ENCODE results near the gene GFM1. TPM values are rescaled to one million over a fixed set of nuclear protein-coding genes. Genes with fewer than 3 reads are reported as not detected.

The GFM1 gene
- total and polyA plus RNA-seq, 4 donors: 12.4 to 42.3 (median 26.6) TPM

DNA sequence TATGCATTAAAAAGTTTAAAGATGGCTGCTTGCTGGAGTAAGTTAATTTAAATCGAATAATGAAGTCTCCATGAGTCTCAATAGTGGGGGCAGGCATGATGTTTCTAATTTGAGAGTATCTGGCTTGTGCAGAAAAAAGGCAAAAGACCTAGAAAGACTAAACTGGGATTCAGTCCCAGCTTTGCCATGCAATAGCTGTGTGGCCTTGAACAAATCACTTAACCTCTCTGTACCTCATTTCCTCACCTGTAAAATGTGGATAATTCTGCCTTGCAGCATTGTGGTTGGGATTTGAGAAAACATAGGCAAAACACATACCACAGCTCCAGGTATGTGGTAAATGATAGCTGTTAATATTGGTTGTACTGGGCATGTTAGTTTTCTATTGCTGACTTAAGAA, 19.5 kb downstream of the GFM1 start:
- Histone ChIP-seq H3K4me1 (ENCODE audit: control insufficient read depth in 1 of 2, insufficient read depth in 2 of 2, low read length in 2 of 2) (no peaks in the 10 kb centered on the region), H3K4me3 (ENCODE audit: low read length in 2 of 2) (no peak overlapping the region), H3K27me3 (ENCODE audit: control insufficient read depth in 1 of 2, insufficient read depth in 2 of 2, low read length in 1 of 2) (no peaks in the 10 kb centered on the region), H3K9me3 (ENCODE audit: control insufficient read depth, low read length) (no peaks in the 10 kb centered on the region), H3K27ac (ENCODE audit: low read depth in 1 of 2, low read length in 2 of 2) (no peak overlapping the region), H3K36me3 (ENCODE audit: control insufficient read depth in 1 of 2, insufficient read depth in 2 of 2, low read length in 1 of 2) (peaks cover 5 to 6% of the 10 kb centered on the region in 2 donors)
- intact Hi-C loops (cut with DNase I): loop anchor here in 1 of 2 donors (5.0 kb wide), 1 partner anchor 128 kb away; no protein-coding TSS in a partner anchor
- 93 to 100% methylated on average over 1 of the region's 1 CpG for WGBS, 2 donors
- DNase-seq (no peak), ATAC-seq (ENCODE audit: low FRiP score) (no peak)

DNA sequence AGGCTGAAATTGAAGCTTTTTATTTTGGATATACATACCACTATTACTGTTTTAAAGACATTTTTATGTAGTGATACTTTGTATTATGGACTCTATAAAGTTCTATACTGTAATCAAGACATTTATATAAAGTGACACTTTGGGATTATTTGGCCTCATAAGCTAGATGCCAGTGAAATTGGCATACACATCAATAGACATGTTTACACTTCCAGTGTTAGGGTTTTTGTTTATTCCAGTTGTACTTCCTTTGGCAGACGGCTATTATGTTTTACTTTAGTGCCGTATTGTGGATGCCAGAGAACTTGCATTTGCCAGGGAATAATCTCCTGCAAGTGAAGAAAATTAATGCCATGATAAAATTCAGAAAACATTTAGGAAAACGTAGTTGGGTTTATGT, 22.1 kb downstream of the GFM1 start:
- intact Hi-C loops (cut with DNase I): no loop called here
- no peak for ATAC-seq (ENCODE audit: low FRiP score)
- Histone ChIP-seq H3K4me1 (ENCODE audit: control insufficient read depth in 1 of 2, insufficient read depth in 2 of 2, low read length in 2 of 2) (no peaks in the 10 kb centered on the region), H3K27ac (ENCODE audit: low read depth in 1 of 2, low read length in 2 of 2) (no peak overlapping the region), H3K36me3 (ENCODE audit: control insufficient read depth in 1 of 2, insufficient read depth in 2 of 2, low read length in 1 of 2) (peaks cover 4 to 5% of the 10 kb centered on the region in 2 donors), H3K4me3 (ENCODE audit: low read length in 2 of 2) (no peak overlapping the region), H3K27me3 (ENCODE audit: control insufficient read depth in 1 of 2, insufficient read depth in 2 of 2, low read length in 1 of 2) (no peaks in the 10 kb centered on the region), H3K9me3 (ENCODE audit: control insufficient read depth, low read length) (no peaks in the 10 kb centered on the region)
- DNase-seq: no peak
- 73 to 82% methylated on average over 3 of the region's 3 CpGs for WGBS, 2 donors

DNA sequence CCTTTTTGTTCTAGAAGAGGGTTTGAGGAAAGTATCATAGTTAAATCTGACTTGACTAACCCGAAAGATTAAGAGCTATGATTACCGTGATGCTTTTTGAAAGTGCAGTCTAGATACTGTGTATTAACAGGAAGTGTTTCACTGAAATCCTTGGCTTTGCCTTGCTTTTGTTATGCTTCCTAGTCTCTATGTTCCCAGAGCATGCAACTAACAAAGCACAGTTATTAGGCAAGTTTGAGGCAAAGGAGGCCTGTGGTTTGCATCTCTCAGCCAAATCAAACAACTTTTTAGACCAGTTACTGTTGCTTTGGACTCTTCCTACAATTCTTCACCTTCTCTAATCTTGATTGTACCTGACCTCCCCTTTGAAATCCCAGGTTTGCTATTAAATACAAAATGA, 24.2 kb downstream of the GFM1 start:
- H3K9me3 ChIP-seq (ENCODE audit: control insufficient read depth, low read length): no peaks in the 10 kb centered on the region
- H3K27me3 ChIP-seq (ENCODE audit: control insufficient read depth in 1 of 2, insufficient read depth in 2 of 2, low read length in 1 of 2): no peaks in the 10 kb centered on the region
- H3K27ac ChIP-seq (ENCODE audit: low read depth in 1 of 2, low read length in 2 of 2): no peak overlapping the region
- peaks cover 4 to 5% of the 10 kb centered on the region in 2 donors for H3K36me3 ChIP-seq (ENCODE audit: control insufficient read depth in 1 of 2, insufficient read depth in 2 of 2, low read length in 1 of 2)
- ATAC-seq (ENCODE audit: low FRiP score) (no peak), DNase-seq (no peak)
- WGBS, 2 donors: 84 to 85% methylated on average over 2 of the region's 2 CpGs
- intact Hi-C loops (cut with DNase I): no loop called here
- no peak overlapping the region for H3K4me3 ChIP-seq (ENCODE audit: low read length in 2 of 2)
- H3K4me1 ChIP-seq (ENCODE audit: control insufficient read depth in 1 of 2, insufficient read depth in 2 of 2, low read length in 2 of 2): no peaks in the 10 kb centered on the region

- DNase-seq (no peak), ATAC-seq (ENCODE audit: low FRiP score) (no peak)
- intact Hi-C loops (cut with DNase I): no loop called here
- no peaks in the 10 kb centered on the region for H3K4me1 ChIP-seq (ENCODE audit: control insufficient read depth in 1 of 2, insufficient read depth in 2 of 2, low read length in 2 of 2)
- H3K27me3 ChIP-seq (ENCODE audit: control insufficient read depth in 1 of 2, insufficient read depth in 2 of 2, low read length in 1 of 2): no peaks in the 10 kb centered on the region
- no peak overlapping the region for H3K4me3 ChIP-seq (ENCODE audit: low read length in 2 of 2)
- H3K27ac ChIP-seq (ENCODE audit: low read depth in 1 of 2, low read length in 2 of 2): no peak overlapping the region
- peaks cover 0 to 2% of the 10 kb centered on the region in 2 donors for H3K36me3 ChIP-seq (ENCODE audit: control insufficient read depth in 1 of 2, insufficient read depth in 2 of 2, low read length in 1 of 2)
- H3K9me3 ChIP-seq (ENCODE audit: control insufficient read depth, low read length): no peaks in the 10 kb centered on the region
- 55% methylated on average over 6 of the region's 6 CpGs for WGBS, 2 donors
Measured at GRCh38 chr3:158671821-158672214, 27.5 kb downstream of the GFM1 start.

DNA sequence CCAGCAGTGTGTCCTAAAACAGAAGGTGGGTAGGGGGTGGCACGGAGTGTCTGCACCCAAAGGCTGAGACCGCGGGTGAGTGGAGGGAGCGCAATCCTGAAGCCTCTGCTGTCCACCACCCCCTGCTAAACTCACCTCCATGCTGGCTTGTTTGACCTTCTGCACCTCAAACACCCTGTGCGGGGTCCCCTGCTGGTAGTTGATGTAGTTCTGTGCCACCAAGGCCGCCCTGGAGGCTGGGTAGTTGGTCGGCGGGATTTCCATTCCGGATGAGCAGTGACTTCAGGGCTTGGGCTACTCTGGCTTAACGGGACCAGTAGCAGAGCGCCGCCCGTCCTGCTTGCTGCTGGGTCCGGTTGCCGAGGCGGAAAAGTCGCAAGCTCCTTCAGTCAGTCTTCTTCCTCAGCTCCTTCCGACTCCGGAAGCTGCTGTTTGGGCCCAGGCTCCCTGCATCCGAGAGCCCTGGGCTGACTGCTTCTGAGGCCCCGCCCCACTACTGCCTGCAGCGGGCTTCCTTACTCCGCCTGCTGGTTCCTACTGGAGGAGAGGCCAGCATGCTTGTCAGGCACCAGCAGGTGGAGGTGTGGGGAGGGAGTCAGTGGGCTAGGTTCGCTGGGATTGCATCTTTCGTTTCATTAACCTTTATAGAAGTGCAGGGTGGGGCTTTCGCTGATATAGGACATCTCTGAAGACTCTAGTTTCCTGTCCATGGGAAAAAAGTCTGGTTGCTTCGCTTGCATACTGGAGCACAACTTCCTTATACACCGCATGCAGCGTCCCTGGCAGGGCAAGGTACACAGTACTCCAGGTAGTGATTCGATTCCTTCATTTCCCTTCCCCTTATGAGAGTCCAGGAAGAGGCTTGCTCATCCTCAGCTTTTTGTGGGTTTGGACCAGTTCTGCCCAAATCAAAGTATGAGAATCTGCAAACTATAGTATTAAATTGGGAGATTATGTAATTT, 28.2 kb downstream of the GFM1 start, which contains the start of gene LXN:
Gene LXN (minus strand): TSS at position 434 of the 962 bp plus-strand sequence. CDS start 170 bp downstream, at position 264.
- peaks cover 0 to under 1% of the 10 kb centered on the region in 2 donors for H3K36me3 ChIP-seq (ENCODE audit: control insufficient read depth in 1 of 2, insufficient read depth in 2 of 2, low read length in 1 of 2)
- no peak within 1 kb of the TSS for H3K4me3 ChIP-seq (ENCODE audit: low read length in 2 of 2)
- 39 to 44% methylated on average over 30 of the region's 30 CpGs for WGBS, 2 donors
- no peak within 1 kb of the TSS for H3K27ac ChIP-seq (ENCODE audit: low read depth in 1 of 2, low read length in 2 of 2)
- no peaks in the 10 kb centered on the region for H3K4me1 ChIP-seq (ENCODE audit: control insufficient read depth in 1 of 2, insufficient read depth in 2 of 2, low read length in 2 of 2)
- peak; percentile 96 for ATAC-seq (ENCODE audit: low FRiP score)
- DNase-seq: peak; percentile 89 to 91
- H3K27me3 ChIP-seq (ENCODE audit: control insufficient read depth in 1 of 2, insufficient read depth in 2 of 2, low read length in 1 of 2): no peaks in the 10 kb centered on the region
- no peaks in the 10 kb centered on the region for H3K9me3 ChIP-seq (ENCODE audit: control insufficient read depth, low read length)
- intact Hi-C loops (cut with DNase I): no loop called here

DNA sequence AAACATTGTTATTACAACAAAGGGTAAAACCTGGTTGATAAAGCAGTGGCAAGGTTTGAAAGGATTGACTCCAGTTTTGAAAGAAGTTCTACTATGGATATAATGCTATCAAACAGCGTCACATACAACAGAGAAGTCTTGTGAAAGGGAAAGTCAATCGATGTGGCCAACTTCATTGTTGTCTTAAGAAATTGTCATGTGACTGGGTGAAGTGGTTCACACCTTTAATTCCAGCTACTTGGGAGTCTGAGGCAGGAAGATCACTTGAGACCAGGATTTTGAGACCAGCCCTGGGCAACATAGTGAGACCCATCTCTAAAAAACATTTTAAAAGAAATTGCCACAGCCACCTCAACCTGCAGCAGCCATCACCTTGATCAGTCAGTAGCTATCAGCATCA, 34.4 kb downstream of the GFM1 start:
- H3K27me3 ChIP-seq (ENCODE audit: control insufficient read depth in 1 of 2, insufficient read depth in 2 of 2, low read length in 1 of 2): no peaks in the 10 kb centered on the region
- no peak overlapping the region for H3K4me3 ChIP-seq (ENCODE audit: low read length in 2 of 2)
- 88 to 93% methylated on average over 2 of the region's 2 CpGs for WGBS, 2 donors
- DNase-seq (no peak), ATAC-seq (ENCODE audit: low FRiP score) (no peak)
- H3K36me3 ChIP-seq (ENCODE audit: control insufficient read depth in 1 of 2, insufficient read depth in 2 of 2, low read length in 1 of 2): no peaks in the 10 kb centered on the region
- intact Hi-C loops (cut with DNase I): no loop called here
- no peak overlapping the region for H3K27ac ChIP-seq (ENCODE audit: low read depth in 1 of 2, low read length in 2 of 2)
- peaks cover 0 to 2% of the 10 kb centered on the region in 2 donors for H3K4me1 ChIP-seq (ENCODE audit: control insufficient read depth in 1 of 2, insufficient read depth in 2 of 2, low read length in 2 of 2)
- no peaks in the 10 kb centered on the region for H3K9me3 ChIP-seq (ENCODE audit: control insufficient read depth, low read length)

GRCh38 chr3:158679547-158680000, 35.2 kb downstream of the GFM1 start:
- no peak overlapping the region for H3K4me3 ChIP-seq (ENCODE audit: low read length in 2 of 2)
- 19 to 23% methylated on average over 1 of the region's 1 CpG for WGBS, 2 donors
- ATAC-seq (ENCODE audit: low FRiP score) (no peak), DNase-seq (no peak)
- no peaks in the 10 kb centered on the region for H3K9me3 ChIP-seq (ENCODE audit: control insufficient read depth, low read length)
- H3K36me3 ChIP-seq (ENCODE audit: control insufficient read depth in 1 of 2, insufficient read depth in 2 of 2, low read length in 1 of 2): peaks cover 0 to 3% of the 10 kb centered on the region in 2 donors
- H3K4me1 ChIP-seq (ENCODE audit: control insufficient read depth in 1 of 2, insufficient read depth in 2 of 2, low read length in 2 of 2): peaks cover 0 to 2% of the 10 kb centered on the region in 2 donors
- no peak overlapping the region for H3K27ac ChIP-seq (ENCODE audit: low read depth in 1 of 2, low read length in 2 of 2)
- H3K27me3 ChIP-seq (ENCODE audit: control insufficient read depth in 1 of 2, insufficient read depth in 2 of 2, low read length in 1 of 2): no peaks in the 10 kb centered on the region
- intact Hi-C loops (cut with DNase I): no loop called here

DNA sequence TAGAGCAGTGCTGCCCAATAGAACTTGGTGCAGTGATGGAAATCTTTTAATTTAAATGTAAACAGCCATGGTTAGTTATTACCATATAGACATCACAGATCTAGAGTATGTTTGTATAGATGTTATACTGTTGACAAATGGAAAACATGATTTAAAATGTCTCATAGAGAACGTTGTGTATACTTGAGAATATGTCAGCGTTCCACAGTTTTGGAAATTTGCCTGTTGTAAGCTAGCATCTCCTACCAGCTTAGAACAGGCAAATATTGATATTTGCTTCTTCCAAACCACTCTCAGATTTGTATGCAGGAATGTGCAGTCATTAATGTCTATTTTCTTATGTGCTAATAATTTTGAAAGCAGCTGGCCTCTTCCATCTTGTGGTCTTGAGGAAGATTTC, 36.5 kb downstream of the GFM1 start:
- Histone ChIP-seq H3K27ac (ENCODE audit: low read depth in 1 of 2, low read length in 2 of 2) (no peak overlapping the region), H3K4me1 (ENCODE audit: control insufficient read depth in 1 of 2, insufficient read depth in 2 of 2, low read length in 2 of 2) (peaks cover 0 to 2% of the 10 kb centered on the region in 2 donors), H3K9me3 (ENCODE audit: control insufficient read depth, low read length) (no peaks in the 10 kb centered on the region), H3K27me3 (ENCODE audit: control insufficient read depth in 1 of 2, insufficient read depth in 2 of 2, low read length in 1 of 2) (no peaks in the 10 kb centered on the region), H3K36me3 (ENCODE audit: control insufficient read depth in 1 of 2, insufficient read depth in 2 of 2, low read length in 1 of 2) (peaks cover 0 to 3% of the 10 kb centered on the region in 2 donors), H3K4me3 (ENCODE audit: low read length in 2 of 2) (no peak overlapping the region)
- no peak for ATAC-seq (ENCODE audit: low FRiP score)
- no peak for DNase-seq
- 80 to 81% methylated on average over 2 of the region's 2 CpGs for WGBS, 2 donors
- intact Hi-C loops (cut with DNase I): no loop called here
